Right forelimb (tissue), 1 donor: ENCODE results near the gene HCAR2.
"Not testable (repeated sequence)": the region's sequence is repeated elsewhere in the genome, so short reads cannot be mapped to it uniquely, and the experiment has no call there.

Experiments used
- DNase-seq: peaks from one replicate; pipeline ENCODE4 v3.0.0-alpha.2; 2018

HCAR2 gene

DNA sequence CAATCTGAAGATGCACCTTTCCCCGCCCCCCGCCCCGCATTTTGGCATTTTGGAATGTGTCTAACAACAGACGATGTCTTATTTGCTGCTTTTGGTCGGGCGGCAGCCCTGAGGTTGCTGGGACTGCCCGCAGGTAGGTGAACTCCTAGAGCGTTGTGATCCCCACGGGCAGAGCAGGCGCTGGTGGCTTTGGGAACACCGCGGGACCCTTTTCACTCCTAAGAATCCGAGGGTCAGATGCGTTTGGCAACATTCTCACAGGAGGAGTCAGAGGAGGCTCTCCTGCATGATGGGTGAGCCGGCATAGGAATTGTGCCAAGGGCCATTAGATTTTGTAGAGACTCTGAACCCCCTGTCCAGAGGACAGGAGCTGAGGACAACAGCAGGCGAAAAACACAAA, 41.9 kb downstream of the HCAR2 start:
- DNase-seq: no peak

DNA sequence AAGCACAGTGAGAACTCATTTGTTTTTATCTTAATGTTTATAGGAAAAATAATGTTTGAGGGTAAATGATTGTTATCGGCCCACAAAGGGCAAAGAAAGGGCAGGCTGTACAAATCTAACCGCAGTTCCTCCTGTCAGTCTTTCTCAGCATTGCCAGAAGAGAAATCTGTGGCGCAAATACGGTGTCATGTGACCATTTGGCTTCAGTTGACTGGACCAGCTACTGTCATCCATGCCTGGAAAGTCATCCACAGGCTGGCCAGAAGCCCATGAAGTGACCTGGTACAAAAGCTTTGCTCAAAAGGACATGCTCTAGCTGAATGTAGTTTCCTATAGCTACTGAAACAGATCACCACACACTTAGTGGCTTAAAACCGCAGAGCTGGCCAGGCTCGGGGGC, 43.6 kb downstream of the HCAR2 start:
- no peak for DNase-seq

DNA sequence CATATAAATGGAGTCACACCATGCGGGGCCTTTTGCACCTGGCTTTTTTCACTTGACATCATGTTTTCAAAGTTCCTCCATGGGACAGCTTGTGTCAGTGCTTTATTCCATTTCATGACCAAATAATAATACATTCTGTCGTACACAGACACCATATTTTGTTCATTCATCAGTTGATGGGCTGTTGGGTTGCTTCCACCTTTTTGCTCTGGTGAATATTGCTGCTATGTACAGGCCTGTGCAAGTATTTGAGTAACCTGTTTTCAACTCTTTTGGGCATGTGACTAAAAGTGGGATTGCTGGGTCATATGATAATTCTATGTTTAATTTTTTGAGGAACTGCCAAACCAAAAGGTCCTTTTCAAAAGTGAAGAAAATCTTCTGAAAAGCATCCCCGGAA, 46.9 kb downstream of the HCAR2 start:
- no peak for DNase-seq

DNA sequence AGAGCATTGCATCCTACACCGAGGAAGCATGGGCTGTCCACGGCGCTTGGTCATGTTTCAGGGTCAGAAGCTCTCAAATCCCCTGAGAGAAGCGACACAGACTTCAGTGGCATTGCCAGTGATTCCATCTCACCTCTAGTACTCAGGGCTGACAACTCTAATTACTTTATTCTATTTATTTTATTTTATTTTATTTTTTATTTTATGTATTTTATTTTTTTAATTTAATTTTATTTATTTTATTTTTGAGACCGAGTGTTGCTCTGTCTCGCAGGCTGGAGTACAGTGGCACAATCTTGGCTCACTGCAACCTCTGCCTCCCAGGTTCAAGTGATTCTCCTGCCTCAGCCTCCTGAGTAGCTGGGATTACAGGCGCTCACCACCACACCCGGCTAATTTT, 49.9 kb downstream of the HCAR2 start:
- not testable (repeated sequence) for DNase-seq

DNA sequence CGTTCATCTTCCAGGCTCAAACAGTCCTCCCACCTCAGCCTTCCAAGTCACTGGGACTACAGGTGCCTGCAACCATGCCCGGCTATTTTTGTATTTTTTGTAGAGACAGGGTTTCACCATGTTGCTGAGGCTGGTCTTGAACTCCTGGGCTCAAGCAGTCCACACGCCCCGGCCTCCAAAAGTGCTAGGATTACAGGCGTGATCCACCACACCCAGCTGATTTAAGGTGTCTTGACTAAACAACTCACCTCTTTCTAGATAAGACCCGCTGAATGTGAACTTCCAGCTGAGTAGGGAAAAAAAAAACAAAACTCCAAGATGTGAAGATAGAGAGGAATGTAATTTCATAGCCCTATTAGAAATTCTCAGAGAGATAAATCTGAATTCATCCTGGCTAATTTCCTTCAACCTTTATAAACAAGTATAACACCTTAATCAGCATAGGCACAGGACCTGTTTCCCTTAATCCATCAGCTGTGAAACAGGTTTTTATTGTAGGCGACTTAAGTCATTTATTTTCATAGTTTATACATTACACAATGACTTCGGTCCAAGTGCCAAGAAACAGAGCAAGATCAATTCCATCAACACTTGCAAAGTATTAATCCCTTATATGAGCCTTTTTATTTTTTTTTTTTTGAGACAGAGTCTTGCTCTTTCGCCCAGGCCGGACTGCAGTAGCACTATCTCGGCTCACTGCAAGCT, 51.5 kb downstream of the HCAR2 start:
- DNase-seq: no peak
